GM21737 (cell line): ENCODE data around the gene PPP6R2.
"Not testable (repeated sequence)": the region's sequence is repeated elsewhere in the genome, so short reads cannot be mapped to it uniquely, and the experiment has no call there.

Source experiments
- ATAC-seq: cut with Tn5 transposase; IDR thresholded peaks from one replicate; pipeline ENCODE4 v1.9.1; 2021; ENCODE audit warnings: mild to moderate bottlenecking, moderate library complexity; ENCODE audit not compliant: unreplicated experiment

Gene PPP6R2

DNA sequence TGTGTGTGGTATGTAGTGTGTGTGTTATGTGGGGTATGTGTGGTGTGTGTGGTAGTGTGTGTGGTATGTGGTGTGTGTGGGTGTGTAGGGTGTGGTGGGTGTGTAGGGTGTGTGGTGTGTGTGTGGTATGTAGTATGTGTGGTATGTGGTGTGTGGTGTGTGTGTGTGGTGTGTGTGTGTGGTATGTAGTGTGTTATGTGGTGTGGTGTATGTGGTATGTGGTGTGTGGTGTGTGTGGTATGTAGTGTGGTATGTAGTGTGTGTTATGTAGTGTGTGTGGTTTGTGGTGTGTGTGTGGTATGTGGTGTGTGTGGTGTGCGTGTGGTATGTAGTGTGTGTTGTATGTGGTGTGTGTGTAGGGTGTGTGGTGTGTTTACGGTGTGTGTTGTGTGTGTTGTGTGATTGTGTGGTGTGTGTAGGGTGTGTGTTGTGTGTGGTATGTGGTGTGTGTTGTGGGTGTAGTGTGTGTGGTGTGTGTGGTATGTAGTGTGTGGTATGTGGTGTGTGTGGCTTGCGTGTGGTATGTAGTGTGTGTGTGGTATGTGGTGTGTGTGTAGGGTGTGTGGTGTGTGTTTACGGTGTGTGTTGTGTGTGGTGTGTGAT, 4.2 kb upstream of the PPP6R2 start:
- ATAC-seq: no peak

DNA sequence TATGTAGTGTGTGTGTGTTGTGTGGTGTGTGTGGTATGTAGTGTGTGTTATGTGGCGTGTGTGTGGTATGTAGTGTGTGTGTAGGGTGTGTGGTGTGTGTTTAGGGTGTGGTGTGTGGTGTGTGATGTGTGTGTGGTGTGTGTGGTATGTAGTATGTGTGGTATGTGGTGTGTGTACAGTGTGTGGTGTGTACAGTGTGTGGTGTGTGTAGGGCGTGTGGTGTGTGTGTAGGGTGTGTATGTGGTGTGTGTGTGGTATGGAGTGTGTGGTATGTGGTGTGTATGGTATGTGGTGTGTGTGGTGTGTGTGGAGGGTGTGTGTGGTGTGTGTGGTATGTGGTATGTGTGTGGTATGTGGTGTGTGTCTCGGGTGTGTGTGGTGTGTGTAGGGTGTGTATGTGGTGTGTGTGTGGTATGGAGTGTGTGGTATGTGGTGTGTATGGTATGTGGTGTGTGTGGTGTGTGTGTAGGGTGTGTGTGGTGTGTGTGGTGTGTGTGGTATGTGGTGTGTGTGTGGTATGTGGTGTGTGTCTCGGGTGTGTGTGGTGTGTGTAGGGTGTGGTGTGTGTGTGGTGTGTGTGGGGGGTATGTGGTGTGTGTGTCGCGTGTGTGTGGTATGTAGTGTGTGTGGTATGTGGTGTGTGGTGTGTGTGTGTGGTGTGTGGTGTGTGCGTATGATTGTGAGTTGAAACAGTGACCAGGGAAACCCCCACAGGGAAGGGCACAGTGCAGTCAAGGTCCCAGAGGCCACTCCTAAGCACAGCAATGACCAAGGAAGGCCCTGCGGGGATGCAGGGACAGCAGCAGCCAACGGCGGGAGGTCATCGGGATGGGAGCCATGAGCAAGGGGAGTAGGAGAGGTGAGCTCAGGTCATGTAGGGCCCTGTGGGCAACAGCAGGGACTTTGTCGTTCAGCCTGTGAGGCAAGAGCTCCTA, 2.9 kb upstream of the PPP6R2 start:
- ATAC-seq: no peak

DNA sequence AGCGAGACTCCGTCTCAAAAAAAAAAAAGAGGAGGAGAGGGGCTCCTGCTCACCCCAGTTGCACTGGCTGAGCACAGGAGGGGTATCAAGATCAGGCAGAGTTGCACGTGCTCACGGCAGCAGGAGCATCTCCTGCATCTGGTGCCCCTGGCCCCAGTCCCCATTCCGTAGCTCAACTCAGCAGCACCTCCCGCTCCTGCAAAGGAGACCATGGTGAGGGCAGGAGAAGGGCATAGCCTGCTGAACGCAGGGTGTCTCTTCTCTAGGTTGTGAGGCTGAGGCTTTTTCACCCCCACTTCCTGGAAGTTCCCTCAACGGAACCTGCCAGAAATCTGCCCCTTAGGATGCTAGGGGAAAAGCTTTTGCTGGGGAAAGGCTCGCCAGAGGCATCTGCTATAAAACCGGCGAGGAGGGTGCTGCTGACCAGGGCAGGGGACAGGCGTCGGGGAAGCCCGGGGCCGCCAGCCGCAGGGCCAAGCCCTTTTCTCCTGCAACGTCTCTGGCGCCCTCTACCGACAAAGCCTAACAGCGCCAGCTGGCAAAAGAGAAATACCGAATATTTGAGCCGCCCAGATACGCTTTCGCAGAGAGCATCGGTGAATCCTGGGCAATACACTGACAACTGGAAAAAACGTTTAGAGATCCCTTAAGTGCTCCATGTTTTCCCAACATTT, 1.0 kb upstream of the PPP6R2 start:
- peak; percentile 54 for ATAC-seq

DNA sequence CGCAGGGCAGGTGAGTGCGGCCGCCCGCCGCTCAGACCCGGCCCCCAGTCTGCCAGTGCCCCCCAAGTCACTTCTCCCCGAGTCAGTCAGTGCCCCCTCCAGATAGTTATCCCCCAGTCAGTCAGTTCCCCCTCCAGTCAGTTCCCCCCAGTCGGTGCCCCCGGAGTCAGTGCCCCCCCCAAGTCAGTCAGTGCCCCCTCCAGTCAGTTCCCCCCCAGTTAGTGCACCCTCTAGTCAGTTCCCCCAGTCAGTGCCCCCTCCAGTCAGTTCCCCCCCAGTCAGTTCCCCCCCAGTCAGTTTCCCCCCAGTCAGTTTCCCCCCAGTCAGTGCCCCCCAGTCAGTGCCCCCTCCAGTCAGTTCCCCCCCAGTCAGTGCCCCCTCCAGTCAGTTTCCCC, 411 bp downstream of the PPP6R2 start:
- ATAC-seq: no peak

GRCh38 chr22:50346470-50346869, 3.3 kb downstream of the PPP6R2 start:
- no peak for ATAC-seq

DNA sequence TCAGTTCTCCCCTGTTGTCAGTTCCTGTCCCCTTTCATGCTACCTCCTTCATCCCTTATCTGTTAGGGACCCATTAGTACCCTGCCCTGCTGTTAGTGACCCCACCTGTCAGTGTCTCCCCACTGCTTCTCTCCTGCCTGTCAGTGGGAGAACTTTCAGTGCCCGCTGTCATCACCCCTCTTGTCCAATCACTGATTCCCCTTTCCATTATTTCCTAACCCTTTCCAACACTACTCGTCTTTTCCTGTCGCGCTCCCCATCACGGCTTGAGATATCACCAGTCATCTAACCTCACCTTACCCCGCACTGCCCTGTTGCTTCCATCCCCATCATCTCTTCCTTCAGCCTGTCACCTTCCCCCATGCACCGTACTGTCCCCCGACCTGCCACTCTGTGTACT, 4.0 kb downstream of the PPP6R2 start:
- no peak for ATAC-seq

GRCh38 chr22:50348058-50348457, 4.9 kb downstream of the PPP6R2 start:
- no peak for ATAC-seq

- ATAC-seq: no peak
Observed at GRCh38 chr22:50356186-50356585, 13.1 kb downstream of the PPP6R2 start.

GRCh38 chr22:50357222-50357621, 14.1 kb downstream of the PPP6R2 start:
- no peak for ATAC-seq

GRCh38 chr22:50357756-50358155, 14.6 kb downstream of the PPP6R2 start:
- ATAC-seq: no peak

DNA sequence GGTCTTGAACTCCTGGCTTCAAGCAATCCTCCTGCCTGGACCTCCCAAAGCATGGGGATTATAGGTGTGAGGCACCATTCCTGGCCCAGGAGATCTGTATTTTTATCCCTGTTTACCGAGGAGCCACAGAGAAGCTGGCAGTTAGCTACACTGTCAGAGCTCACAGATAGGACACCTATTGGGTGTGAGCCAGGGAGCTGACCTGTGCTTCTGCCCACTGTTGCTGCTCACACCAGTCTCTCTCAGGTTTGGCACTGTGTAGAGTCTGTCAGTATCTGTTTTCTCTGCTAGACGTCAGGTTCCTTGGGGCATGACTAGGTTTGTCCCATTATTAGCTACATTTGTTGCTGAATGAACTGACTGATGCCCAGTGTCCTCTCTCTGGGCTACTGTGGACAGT, 17.5 kb downstream of the PPP6R2 start:
- no peak for ATAC-seq

DNA sequence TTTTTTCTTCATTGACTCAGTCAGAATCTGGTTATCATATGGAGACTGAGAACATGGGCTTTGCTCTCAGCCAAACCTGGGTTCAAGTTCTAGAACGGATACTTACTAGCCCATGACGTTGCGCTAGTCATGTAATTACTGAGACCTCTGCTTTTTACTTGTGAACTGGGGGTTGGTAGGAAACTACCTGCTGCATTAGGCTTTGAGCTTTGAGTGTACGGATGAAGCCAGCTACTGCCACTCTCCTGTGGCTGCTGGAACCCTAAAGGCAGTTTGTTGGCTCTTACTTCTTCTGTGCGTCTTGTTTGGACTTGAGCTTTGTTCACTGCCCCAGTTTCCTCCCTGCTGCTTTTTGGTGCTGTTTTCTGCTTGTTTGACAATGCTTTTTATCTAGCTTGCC, 18.1 kb downstream of the PPP6R2 start:
- ATAC-seq: no peak

GRCh38 chr22:50361688-50362087, 18.6 kb downstream of the PPP6R2 start:
- no peak for ATAC-seq

DNA sequence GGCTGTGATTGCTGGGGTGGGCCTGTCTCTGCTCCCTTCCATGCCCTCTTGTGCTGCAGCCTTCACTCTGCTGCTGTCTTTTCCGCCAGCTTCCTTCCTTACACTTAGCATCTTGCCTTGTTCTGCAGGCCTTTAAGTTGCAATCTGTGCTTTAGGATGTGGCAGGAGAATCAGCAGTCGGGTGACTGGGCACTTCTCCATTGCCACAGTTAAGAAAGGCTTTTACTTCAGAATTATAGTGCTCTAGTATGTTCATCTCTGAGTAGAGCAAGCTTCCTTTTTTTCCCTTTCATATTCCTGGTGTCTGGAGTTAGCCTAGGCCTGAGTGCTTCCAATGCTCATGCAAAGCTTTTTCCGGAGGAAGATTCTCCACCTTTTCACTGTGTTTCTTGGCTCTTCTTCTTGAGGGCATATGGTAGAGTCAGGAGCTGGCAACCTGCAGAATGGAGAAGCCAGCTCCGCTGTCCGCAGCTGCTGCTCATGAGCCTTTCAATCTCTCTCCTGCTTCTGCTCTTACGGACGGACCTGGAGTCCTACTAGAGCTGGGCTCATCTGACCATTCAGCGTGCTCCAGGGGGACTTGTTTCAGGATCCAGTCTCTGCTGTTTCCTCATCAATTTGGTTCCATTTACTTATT, 20.2 kb downstream of the PPP6R2 start:
- ATAC-seq: no peak

DNA sequence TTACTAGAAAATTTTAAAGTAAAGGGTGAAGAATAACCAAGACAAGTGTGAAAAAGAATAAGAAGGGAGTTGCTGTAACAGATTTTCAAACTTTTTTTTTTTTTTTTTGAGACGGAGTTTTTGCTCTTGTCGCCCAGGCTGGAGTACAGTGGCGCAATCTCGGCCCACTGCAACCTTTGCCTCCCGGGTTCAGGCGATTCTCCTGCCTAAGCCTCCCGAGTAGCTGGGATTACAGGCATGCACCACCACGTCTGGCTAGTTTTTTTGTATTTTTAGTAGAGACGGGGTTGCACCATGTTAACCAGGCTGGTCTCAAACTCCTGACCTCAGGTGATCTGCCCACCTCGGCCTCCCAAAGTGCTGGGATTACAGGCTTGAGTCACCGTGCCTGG, 20.7 kb downstream of the PPP6R2 start:
- not testable (repeated sequence) for ATAC-seq

DNA sequence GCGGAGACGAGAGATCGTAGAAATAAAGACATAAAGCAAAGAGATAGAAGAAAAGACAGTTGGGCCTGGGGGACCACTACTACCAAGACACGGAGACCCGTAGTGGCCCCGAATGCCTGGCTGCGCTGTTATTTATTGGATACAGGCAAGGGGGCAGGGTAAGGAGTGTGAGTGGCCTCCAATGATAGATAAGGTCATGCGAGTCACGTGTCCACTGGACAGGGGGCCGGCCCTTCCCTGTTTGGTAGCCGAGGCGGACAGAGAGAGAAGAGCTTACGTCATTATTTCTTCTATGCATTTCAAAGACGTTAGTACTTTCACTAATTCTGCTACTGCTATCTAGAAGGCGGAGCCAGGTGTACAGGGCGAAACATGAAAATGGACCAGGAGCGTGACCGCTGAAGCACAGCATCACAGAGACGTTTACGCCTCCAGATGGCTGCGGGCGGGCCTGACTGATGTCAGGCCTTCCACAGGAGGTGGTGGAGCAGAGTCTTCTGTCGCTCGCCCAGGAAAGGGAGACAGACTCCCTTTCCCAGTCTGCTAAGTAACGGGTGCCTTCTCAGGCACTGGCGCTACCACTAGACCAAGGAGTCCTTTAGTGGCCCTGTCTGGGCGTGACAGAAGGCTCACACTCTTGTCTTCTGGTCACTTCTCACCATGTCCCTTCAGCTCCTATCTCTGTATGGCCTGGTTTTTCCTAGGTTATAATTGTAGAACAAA, 24.8 kb downstream of the PPP6R2 start:
- ATAC-seq: no peak

DNA sequence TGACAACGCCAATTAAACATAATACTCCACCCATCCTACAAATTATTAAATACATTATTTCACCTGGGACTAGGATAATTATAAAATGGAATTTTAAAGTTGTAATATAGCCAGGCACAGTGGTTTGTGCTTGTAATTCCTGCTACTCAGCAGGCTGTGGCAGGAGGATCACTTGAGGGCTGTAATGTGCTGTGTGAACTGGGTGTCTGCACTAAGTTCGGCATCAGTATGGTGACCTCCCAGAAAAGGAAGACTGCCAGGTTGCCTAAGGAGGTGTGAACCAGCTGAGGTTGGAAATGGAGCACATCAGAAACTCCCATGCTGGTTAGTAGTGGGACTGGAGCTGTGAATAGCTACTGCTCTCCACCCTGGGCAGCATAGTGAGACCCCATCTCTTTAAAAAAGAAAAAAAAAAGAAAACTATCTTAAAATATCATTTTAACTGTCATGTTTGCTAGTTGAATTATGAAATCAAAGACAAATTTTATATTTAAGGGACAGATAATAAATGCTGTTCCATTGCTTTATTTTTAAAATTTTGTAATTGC, 28.0 kb downstream of the PPP6R2 start:
- no peak for ATAC-seq

GRCh38 chr22:50376085-50376651, 33.0 kb downstream of the PPP6R2 start:
- ATAC-seq: no peak

DNA sequence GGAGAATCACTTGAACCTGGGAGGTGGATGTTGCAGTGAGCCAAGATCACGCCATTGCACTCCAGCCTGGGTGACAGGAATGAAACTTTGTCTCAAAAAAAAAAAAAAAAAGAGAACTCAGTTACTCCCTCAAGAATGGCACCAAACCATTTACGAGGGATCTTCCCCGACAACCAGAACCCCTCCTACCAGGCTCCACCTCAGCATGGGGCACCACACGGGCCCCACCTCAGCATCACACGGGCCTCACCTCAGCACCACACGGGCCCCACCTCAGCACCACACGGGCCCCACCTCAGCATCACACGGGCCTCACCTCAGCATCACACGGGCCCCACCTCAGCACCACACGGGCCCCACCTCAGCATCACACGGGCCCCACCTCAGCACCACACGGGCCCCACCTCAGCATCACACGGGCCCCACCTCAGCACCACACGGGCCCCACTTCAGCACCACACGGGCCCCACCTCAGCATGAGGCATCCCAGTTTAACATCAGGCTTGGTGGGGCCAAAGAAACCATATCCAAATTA, 38.0 kb downstream of the PPP6R2 start:
- not testable (repeated sequence) for ATAC-seq
